Amniotic epithelial cell (primary cell): ENCODE measurements around the gene SCT.
A peak's percentile ranks its signal among the peaks of the same experiment; 100 is the strongest.

Source experiments
- DNase-seq: peaks from one replicate; pipeline ENCODE4 v3.0.0-alpha.2; 2010; ENCODE audit warnings: low read depth

Gene SCT

GRCh38 chr11:643849-644738 is 17.1 kb upstream of the SCT start:
- DNase-seq, result no peak

GRCh38 chr11:643366-643765 is 16.4 kb upstream of the SCT start:
- DNase-seq, result no peak

DNA sequence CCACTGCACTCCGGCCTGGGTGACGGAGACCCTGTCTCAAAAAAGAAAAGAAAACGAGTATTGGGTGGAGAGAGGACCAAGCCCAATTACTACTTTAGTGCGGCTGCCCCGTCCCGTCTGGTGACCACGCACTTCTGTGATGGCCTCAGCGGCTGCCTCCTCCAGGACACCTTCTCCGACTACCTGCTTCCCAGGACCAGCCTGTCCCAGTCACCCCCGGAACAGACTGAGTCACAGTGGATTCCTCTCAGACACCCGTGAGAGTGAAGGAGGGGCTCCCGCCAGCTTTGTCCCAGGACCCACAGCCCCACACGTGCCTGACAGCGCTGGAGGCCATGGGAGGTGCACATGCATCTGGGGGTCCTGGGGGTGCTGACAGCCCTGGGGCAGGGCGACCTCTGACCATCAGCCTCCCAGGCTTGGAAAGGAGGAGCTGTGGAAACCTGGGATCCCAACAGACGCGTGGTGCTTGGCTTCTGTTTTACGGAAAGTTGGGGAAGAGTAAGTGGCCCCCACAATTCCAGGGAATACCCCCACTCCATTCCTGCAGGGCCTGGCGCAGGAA is 14.9 kb upstream of the SCT start:
- DNase-seq, result no peak

DNA sequence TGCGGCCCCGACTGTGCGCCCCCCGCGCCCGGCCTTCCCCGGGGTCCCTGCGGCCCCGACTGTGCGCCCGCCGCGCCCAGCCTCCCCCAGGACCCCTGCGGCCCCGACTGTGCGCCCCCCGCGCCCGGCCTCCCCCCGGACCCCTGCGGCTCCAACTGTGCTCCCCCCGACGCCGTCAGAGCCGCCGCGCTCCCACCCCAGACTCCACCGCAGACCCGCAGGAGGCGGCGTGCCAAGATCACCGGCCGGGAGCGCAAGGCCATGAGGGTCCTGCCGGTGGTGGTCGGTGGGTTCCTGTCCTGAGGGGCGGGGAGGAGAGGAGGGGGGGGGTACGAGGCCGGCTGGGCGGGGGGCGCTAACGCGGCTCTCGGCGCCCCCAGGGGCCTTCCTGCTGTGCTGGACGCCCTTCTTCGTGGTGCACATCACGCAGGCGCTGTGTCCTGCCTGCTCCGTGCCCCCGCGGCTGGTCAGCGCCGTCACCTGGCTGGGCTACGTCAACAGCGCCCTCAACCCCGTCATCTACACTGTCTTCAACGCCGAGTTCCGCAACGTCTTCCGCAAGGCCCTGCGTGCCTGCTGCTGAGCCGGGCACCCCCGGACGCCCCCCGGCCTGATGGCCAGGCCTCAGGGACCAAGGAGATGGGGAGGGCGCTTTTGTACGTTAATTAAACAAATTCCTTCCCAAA is 13.2 kb upstream of the SCT start:
- no peak for DNase-seq

GRCh38 chr11:639332-639955 is 12.5 kb upstream of the SCT start:
- DNase-seq, result no peak

GRCh38 chr11:638631-639331 is 11.8 kb upstream of the SCT start:
- DNase-seq, result peak; percentile 26

DNA sequence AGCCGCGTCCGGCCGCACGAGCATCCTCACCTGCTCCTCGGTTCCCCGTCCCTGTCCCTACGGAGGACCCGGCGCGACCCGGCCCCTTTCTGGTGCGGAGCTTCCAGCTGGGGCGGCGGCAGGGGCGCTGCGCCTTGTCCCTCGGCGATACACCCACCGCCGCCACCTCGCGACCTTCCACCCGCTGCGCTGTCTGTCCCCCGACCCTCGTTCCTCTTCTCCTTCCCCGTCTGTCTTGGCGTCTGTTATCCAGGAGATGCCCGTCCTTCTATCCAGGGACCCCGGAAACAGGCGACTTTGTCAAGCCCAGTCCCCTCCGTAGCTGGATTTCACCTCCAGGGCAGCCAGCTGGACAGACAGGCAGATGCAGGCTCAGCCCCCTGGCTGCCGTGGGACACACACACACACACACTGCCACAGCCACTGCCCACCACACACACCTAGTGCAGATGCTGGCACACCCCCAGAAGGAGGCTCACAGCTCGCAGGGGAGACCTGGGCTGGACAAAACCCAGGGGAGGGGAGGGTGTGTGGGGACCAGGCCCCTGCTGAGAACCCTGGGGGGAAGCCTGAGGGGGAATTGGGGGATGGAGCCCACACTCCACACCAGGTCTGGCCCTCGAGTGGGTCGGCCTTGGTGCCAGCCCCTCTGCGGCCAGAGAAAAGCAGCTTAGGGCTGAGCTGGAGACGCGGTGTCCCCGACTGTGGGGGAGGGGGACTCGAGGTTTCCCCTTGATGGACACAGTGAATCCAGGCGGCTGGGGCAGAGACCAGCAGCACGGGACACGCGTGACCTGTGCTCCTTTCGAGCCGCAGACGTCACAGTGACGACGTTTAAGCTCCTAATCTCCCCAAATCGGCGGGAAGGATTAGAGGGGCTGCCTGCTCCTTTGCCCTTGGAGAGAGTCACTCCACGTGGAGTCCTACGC is 10.9 kb upstream of the SCT start:
- no peak for DNase-seq

- DNase-seq, result no peak
These were observed 10.3 kb upstream of the SCT start for GRCh38 chr11:637333-637592.

DNA sequence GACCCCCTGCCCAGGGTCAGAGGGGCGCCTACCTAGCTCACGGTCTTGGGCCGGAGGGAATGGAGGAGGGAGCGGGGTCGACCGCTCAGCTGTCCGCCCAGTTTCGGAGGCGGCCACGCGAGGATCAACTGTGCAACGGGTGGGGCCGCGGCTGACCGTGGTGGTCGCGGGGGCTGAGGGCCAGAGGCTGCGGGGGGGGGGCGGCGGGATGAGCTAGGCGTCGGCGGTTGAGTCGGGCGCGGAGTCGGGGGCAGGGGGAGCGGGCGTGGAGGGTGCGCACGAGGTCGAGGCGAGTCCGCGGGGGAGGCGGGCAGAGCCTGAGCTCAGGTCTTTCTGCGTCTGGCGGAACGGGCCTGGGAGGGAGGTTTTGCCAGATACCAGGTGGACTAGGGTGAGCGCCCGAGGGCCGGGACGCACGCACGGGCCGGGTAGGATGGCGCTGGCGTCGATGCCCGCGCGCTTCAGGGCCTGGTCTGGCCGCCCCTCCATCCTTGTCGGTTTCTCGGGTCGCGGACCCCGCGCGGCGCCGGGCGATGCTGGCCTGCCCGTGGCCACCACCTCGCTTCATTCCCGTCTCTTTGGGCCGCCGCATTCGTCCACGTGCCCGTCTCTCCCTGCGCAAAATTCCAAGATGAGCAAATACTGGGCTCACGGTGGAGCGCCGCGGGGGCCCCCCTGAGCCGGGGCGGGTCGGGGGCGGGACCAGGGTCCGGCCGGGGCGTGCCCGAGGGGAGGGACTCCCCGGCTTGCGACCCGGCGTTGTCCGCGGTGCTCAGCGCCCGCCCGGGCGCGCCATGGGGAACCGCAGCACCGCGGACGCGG is 9.7 kb upstream of the SCT start, which contains the start of gene DRD4:
Gene DRD4 (plus strand): TSS at position 759 of the 822 bp plus-strand sequence. CDS start 36 bp downstream, at position 795.
- peak; percentile 21 for DNase-seq

- no peak for DNase-seq
These were observed 9.0 kb upstream of the SCT start for GRCh38 chr11:635945-636510.

DNA sequence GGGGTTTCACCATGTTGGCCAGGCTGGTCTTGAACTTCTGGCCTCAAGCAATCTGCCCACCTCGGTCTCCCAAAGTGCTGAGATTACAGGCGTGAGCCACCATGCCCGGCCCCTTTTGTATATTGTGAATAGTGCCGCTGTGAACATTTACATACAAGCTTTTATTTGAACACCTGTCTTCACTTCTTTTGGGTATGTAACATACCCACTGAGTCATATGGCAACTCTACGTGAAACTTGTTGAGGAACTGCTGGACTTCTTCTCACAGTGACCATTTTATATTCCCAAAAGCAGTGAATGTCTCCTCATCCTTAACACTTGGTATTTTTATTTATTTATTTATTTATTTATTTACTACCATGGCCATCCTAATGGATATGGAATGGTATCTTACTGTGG is 3.9 kb upstream of the SCT start:
- no peak for DNase-seq

DNA sequence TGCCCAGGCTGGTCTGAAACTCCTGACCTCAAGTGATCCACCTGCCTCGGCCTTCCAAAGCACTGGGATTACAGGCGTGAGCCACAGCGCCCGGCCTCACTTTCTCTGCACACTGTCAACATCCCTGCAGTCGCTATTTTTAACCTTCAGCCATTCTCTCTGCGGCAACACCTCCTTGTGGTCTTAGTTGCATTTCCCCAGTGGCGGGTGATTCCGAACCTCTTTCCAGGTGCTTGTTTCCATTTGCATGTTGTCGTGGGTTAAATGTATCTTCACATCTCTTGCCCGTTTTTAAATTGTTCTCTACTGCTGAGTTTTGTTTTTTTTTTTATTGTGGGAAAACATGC is 2.2 kb upstream of the SCT start:
- peak; percentile 41 for DNase-seq

GRCh38 chr11:628056-628455 is 1.1 kb upstream of the SCT start:
- no peak for DNase-seq

GRCh38 chr11:627308-627576 is 261 bp upstream of the SCT start:
- no peak for DNase-seq

- DNase-seq, result no peak
These were observed 1.2 kb downstream of the SCT start for GRCh38 chr11:625636-626268.

GRCh38 chr11:624705-625635 is 2.0 kb downstream of the SCT start, which contains the start of gene CDHR5:
CDHR5 (minus strand) TSS chr11:624955; CDS start chr11:624902, 53 bp downstream.
- DNase-seq, result no peak

DNA sequence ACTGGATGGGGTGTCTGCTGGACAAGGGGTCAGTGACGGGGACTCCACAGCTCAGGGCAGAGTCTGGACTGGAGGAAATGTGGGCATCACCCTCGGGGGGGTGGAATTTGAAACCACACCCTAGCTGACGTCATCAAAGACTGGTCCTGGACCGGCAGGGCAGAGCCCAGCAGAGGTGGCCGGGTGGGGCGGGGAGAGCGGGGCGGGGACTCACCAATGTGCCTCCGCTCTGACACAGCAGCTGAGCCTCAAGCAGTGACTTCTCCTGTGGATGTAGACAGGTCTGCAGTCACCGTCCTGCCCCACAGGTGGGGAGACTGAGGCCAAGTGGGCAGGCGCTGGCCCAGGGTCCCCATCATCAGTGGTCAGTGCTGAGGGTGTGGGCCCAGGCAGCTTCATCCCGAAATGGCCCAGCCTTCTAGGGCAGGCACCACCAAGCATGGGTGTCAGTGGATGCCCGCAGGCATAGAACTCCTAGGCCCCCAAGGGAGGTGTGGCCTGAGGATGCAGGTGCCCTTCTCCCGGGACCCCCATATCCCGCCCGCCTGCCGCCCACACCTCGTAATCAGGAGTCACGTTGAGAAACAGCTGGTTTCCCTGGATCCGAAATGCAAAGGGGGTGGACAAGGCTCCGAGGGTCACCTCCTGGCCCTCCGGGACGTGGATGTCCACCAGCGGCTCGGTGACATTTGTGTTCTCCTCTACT is 2.8 kb downstream of the SCT start:
- DNase-seq, result no peak

DNA sequence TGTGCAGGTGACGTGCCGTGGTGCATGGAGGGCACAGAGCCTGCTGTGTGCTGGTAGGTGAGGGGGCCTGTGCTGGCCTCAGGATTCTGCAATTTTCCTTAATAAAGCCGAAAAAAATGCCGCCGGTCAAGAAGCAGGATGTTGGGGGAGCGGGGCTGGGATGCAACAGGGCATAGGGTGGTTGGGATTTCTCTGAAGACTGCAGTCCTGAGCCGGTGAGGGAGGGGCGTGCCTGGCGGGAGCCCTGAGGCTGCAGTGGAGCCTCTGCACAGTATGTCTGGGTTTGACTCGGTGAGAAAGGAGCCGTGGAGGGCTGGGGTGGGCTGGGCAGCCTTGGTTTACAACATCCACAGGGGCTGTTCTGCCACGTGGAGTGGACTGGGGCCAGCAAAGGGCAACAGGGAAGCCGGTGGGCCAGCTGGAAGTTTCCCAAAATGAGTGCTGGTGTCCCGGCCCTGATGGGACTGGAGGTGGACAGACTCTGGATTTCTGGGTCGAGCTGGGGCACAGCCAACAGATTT is 3.6 kb downstream of the SCT start:
- no peak for DNase-seq
